GM19035 (cell line): Measurements from ENCODE around the gene ZIC3.
"Not testable (repeated sequence)": the region's sequence is repeated elsewhere in the genome, so short reads cannot be mapped to it uniquely, and the experiment has no call there.

Source experiments
- ATAC-seq: cut with Tn5 transposase; IDR thresholded peaks from one replicate; pipeline ENCODE4 v1.9.1; 2021; ENCODE audit not compliant: unreplicated experiment

Gene ZIC3

DNA sequence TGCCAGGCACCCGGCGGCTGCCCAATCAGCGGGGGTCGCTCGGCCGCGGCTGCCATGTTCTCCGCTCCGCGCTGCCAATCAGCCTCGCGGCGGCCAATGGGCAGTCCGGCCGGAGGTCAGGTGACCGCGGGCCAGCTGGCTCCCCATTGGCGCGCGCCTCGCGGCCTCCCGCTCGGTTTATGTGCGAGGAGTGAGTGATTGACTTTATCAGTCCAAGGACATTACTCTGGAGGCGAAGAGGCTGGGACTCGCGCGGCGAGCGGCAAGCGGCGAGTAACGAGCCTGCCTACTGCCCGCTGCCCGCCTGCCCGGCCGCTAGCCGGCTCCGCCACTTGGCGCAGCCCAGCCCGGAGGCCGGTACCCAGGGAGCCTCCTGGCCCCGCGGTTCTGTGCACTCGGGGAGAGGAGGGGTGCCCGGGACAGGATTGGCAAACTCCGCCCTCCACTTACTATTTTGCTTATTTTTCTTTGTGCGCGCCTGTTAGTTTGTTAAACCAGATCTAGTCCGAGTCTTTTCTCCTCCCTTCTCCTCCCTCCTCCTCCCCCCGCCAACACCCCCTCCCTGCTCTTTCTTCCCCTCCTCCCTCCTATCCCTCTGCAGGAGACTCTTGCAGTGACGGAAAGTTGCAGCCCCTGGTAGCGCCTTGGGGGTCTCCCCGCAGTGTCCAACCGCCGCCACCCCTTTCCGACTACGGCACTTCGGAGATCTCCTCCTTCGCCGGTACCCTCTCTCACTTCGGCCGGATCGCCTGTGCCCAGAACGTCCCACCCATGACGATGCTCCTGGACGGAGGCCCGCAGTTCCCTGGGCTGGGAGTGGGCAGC lies at the start of gene ZIC3:
TSS of gene ZIC3 (plus strand) at position 207 of the 825 bp plus-strand sequence. CDS start at position 772, 565 bp downstream.
- no peak for ATAC-seq

DNA sequence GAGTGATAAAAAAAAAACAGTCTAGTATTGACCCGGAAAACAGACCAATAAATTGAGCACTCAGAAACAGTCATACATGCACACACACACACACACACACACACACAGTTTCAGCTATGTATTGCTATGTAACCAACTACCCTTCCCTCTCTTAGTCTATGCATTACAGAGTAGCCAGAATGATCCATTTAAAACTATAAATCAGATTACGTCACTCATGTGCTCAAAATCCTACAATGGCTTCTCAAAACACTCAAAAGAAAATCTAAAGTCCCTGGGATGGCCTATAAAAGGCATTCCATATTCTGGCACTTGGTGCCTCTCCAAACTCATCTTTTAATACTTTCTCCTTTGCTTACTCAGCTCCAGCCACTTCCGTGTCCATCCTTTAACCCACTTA lies 46.5 kb upstream of the ZIC3 start:
- ATAC-seq: no peak

DNA sequence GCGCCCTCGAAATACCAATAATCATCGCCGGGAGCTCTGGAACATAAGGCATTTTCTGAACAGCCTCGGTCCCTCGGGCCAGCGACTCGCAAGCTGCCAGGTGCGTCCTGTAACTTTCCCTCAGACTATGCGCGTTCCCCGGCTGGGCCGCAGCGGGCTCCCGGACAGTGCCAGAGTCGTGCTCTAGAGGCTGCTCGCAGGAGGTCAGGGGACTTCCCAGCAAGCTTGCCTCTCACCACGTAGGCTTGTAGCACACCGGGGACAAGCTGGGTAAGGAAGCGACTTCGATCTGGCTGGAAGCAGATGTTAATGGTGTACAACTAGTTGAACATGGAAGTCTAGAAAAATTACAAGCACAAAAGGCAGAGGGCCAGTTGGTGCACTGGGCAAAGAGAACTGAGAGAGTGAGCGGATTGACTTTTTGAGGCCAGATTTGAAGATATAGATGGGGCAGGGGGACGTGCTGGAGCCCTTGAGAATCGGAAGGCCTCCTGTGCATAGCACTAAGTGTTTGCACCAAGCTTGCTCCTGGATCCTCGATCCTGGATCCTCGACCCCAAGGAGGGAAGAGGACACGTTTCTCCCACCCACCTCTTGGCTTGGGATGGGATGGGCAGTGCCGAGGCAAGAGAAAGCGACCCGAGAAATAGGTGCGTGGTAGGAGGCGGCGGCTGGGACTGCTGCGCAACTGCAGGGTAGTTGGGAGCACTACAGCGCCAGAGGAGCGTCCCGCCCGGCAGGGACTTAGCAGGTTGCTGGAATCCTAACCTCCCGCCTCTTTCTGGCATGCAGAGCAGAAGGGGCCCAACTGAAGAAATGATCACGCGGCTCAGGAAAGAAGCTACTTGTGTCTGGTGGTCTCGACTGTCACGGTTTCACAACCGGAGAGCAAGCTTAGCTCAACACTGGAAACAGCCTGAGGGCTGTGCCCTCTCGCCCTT lies 19.9 kb upstream of the ZIC3 start:
- ATAC-seq: no peak

DNA sequence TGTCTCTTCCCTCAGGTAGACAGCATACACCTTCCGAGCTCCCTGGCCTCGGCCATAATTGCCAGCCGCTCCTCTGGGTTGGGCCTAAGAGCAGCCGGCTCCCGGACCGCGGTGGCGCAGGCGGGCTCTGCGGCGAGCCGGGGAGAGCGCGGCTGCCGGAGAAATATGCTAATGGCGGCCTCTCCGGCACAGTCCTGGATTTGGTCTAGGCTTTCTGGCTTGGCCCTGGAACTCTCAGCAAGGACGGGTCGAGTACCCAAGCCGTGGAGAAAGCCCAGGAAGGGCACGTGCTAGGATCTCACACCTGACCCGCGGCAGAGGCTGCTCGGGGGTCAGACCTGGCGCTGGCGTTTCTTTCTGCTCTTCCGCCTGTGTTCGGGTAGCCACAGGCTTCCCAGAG lies 18.6 kb upstream of the ZIC3 start:
- ATAC-seq: no peak

DNA sequence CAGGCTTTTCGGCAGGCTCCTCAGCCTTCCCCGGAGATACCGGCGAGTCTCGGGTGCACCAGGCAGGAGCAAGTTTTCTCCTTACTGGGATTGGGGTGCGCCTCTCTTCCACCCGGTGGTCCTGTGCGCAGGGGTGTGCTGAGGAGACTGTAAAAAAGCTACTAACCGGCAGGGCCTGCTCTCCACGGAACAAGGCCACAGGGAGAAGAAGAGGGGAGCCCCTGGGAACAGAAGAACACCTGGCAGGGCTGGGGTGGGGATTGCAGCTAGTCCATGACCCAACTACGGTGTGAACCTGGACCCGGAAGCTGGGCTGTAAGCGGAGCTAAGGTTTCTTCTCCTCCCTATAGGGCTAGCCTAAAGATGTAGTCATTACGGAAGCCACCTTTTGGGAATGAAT lies 17.7 kb upstream of the ZIC3 start:
- ATAC-seq: no peak

DNA sequence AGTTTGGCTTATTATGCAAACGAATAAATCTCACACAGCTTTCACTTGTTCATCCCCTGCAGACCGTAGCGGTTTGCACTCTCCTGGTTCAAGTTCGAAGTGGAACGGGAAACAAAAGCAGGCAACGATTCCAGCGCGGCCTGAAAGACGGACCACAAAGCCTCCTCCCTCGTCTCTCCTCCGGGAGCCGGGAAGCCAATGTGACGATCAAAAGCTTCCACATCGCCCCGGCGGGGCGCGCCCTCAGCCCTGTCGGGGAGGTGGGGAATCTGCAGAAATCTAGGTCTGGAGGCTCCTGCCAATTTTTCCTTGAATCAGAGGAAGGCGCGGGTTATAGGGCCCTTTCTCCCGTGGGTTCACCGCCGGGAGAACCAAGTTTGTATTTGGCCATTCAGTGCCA lies 16.9 kb upstream of the ZIC3 start:
- no peak for ATAC-seq

DNA sequence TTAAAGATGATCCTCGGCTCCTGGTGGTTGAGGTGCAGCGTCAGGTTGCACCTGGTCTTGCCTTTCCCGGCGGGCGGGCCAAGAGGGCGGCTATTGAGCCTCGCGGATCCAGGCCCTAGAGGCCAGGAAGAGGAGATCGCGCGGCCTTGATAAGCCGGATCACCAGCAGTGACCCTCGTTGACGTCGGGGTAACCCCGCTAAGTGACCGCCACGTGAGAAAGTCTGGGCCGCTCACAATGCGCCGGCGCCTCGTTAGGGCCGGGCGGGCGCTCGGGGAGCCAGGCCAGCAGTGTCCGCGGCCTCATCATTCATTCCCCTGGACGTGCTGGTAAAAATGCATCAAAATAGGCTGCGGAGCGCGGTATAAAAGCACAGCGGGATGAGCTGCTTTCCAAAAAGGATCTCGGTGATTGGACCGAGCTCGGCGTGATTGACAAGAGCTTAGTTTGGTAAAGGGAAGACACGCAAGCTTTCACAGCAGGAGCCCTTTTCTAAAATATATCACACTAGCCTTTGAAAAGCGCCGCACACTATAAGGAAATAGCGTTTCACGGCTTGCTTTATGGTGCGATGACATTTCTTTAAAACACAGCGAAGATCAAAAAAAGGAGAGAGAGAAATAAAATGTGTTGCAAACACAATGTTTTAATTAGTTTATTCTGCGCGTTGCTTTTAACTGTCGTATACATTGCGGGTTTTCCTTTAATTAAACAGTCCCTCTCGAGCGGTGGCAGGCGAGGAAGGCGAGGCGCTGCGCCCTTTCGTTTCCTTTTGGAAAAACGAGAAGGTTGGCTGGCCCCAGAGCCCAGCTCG lies 15.9 kb upstream of the ZIC3 start:
- ATAC-seq: no peak

DNA sequence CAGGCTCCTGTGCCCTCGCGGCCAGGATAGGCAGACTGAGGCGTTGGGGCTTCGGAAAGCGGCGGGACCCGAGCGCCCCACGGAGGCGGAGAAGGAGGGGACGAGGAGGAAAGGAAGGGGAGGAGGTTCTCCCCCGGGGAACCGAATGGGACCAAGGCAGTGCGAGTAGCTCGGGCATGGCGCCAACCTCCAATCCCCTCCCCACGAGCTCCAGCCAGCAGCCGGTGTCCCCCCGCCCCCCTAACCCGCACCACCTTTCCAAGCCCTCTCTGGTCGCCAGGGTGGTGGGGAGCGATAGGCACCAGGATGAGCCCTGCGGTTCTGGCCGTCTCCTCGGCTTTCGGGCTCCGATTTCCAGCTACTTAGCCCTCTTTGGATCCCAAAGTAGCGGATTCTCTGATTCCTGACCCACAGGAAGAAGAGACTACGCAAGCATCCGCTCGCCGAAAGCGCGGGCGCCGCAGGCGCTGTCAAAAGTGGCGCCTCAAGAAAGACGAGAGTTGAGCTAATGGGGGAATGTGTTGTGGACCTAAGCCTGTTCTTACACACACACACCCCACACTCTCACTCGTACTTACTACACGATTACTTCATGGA lies 15.2 kb upstream of the ZIC3 start:
- no peak for ATAC-seq

DNA sequence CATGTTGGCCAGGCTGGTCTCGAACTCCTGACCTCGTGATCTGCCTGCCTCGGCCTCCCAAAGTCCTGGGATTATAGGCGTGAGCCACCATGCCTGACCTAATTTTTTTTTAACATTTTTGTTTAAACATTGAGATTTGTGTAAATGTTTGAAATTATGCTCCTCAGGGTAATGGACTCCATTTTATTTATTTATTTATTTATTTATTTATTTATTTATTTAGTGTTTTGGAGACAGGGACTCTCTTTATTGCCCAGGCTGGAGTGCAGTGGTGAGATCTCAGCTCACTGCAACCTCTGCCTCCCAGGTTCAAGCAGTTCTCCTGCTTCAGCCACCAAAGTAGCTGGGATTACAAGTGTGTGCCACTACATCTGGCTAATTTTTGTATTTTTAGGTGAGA lies 13.8 kb upstream of the ZIC3 start:
- ATAC-seq: not testable (repeated sequence)

DNA sequence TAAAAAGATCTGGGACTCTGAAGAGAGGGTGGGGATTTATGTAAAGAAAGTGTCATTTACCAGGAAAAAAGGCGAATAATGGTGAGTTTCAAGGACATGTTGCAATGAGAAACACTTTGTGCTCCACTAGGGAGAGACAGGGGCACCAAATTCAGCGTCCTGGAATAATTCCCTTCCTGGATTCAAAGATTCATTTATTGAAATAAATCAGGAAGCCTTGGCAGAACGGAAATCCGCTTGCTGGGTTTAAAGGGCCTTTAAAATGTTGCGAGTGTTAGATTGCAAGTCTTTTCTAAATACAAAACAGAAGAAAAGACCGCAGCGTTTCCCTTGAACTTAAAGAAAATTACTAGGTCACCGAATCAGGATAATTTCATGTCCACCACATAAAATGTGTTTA lies 3.8 kb upstream of the ZIC3 start:
- ATAC-seq: no peak

DNA sequence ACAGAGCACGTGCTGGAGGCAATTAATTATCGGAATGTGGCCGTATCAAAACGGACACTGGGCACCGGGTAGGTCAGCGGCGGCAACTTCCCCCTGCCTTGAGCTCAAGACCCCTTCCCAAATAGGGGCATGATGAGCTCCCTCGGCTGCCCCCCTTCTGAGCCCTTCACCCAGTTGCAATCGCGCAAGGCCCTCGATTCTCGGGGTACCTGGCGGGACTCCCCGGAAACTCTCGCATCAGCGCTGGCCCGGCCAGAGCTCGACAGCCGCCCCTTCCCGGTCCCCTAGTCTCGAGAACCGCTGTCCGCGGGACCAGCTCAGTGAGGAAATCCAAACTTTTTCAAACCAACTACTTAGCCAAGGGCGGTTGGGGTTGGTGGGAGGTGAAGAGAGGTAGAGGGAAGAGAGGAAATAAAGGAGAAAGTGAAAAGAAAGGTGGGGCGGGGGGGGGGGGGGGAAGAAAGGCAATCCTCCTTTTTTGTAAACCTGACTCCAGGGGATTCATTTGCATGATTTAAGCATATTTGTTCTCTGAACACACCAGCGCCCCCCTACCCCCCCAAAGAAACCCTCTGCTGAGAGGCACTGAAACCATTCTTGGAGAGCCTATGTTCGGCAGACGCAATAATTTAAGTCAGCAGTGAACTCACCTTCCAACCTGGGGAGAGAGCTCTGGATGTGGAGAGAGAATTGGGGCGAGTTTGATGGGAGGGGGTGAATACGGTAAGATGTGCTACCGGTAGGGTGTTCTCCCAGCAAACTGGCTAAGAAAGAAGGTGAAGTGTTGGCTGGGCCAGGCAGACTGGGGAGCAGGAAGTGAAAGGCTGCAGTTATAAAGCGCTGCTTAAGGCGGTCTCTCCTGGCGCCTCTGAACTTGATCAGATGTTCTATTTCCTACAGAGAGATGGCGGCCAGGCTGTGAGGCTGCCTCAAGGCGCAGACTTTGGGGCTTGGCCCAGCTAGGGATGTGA lies 2.0 kb upstream of the ZIC3 start:
- no peak for ATAC-seq

DNA sequence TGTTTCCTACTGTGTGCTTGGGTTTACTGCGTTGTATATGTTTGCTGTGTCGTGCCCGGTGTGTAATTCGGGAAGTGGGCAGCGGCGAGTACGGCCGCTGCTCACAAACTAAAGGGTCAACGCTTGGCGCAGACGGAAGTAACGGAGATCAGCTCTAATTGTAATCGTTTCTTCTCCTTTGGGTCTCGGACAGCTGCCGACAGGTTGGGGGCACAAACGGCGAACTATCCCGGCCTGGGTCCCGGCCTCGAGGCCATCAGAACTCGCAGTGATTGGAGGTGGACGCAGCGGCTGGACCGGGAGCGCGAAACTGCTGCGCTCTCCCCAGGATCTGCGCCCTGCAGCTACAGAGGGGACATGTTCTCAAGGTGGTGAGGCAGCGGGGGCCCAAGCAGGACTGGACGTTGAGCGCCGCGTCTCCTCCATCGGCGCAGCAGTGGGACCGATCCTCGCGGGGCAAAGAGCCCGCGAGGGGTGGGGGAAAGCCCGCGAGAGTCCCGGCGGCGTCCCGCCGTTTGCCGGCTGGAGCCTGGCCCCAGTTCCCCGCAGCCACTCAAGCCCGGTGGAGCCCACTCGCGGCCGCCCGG lies 516 bp upstream of the ZIC3 start:
- no peak for ATAC-seq

DNA sequence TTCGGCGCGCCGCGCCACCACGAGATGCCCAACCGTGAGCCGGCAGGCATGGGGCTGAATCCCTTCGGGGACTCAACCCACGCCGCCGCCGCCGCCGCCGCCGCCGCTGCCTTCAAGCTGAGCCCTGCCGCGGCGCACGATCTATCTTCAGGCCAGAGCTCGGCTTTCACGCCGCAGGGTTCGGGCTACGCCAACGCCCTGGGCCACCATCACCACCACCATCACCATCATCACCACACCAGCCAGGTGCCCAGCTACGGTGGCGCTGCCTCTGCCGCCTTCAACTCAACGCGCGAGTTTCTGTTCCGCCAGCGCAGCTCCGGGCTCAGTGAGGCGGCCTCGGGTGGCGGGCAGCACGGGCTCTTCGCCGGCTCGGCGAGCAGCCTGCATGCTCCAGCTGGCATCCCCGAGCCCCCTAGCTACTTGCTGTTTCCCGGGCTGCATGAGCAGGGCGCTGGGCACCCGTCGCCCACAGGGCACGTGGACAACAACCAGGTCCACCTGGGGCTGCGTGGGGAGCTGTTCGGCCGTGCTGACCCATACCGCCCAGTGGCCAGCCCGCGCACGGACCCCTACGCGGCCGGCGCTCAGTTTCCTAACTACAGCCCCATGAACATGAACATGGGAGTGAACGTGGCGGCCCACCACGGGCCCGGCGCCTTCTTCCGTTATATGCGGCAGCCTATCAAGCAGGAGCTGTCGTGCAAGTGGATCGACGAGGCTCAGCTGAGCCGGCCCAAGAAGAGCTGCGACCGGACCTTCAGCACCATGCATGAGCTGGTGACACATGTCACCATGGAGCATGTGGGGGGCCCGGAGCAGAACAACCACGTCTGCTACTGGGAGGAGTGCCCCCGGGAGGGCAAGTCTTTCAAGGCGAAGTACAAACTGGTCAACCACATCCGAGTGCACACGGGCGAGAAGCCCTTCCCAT lies 1.1 kb downstream of the ZIC3 start:
- no peak for ATAC-seq

DNA sequence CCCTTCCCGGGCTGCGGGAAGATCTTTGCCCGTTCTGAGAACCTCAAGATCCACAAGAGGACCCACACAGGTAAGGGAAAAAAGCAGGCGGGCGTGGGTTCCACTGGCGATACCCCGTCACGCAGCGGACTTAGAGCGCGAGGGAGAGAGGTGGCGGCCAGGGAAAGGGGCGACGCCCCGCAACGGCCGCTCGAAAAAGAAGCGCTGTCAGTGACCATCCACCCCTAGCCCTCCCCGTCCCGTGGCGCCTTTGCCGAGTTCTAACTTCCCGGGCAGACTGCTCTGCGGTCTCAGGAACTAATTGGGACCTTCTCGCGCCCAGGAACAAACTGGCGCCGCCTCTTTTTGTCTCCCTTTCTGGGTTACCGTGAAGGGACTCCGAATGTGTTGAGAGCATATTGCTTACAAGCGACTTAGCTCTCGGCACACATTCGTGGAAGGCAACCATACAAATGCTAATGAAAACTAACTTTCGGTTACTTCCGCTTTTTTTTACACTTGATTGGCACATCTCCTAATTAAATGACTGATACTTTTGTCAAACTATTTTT lies 1.8 kb downstream of the ZIC3 start:
- no peak for ATAC-seq

DNA sequence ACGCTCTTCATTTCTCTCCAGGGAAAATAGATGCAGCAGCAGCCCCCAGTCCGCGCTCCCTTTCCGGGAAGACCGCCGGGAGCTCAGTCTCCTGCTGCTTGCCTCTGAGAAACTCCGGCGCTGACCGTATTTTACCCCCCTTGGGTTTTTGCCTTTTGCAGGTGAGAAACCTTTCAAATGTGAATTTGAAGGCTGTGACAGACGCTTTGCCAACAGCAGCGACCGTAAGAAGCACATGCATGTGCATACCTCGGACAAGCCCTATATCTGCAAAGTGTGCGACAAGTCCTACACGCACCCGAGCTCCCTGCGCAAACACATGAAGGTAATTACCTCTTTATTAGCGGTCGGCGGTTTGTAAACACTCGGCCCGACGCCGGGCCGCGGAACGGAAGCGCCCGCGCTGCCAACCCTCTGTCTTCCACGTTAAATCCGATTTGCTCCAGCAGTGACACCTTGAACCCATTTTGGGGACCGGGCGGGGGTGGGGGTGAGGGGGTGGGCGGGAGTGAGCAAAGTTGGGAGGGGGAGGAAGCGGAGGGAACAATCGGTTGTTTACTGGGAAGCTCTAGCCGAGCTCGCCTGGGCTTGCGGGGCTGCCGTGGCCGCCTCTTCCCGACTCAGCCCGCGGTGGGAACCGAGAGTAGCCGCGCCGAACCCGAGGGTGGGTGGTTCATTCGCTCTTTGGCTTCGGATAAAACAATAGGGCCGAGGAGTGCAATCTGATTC lies 3.0 kb downstream of the ZIC3 start:
- ATAC-seq: no peak

DNA sequence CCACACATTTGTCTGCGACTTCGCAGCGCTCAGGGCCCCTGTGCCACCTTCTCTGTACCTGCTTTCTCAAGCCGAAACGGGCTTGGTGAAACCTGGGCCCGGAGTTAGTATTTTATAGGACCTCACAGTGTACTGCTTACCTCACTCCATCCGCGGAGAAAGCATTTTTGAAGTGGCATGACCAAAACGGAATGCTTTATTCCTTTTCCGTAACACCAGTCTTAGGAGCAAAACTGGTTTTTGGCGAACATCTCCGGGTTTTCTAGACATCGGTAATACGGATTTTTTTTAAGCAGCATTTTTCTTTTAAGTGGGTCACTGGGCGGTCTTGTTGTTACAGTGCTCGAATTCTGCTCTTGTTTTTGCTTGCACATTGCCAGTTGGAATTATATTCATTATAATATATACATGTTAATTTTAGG lies 3.6 kb downstream of the ZIC3 start:
- no peak for ATAC-seq
